ENCODE data around the gene TSPEAR.
"Not testable (repeated sequence)": the region's sequence is repeated elsewhere in the genome, so short reads cannot be mapped to it uniquely, and the experiment has no call there.

TSPEAR gene

GRCh38 chr21:44650973-44651675 lies 60.2 kb downstream of the TSPEAR start:
- no peak for DNase-seq (ENCODE audit: low spot score)

- DNase-seq (ENCODE audit: low spot score) = no peak
Measured at GRCh38 chr21:44650265-44650972, 61.0 kb downstream of the TSPEAR start.

GRCh38 chr21:44649521-44650100 lies 61.8 kb downstream of the TSPEAR start:
- DNase-seq (ENCODE audit: low spot score) = no peak

- no peak for DNase-seq (ENCODE audit: low spot score)
Measured at GRCh38 chr21:44648557-44649311, 62.6 kb downstream of the TSPEAR start.

GRCh38 chr21:44647222-44647552 lies 64.2 kb downstream of the TSPEAR start:
- no peak for DNase-seq (ENCODE audit: low spot score)

- not testable (repeated sequence) for DNase-seq (ENCODE audit: low spot score)
Measured at GRCh38 chr21:44646366-44647221, 64.8 kb downstream of the TSPEAR start, which contains the start of gene KRTAP10-11. TSS of gene KRTAP10-11 (plus strand) at chr21:44646414. CDS start at chr21:44646459, 45 bp downstream.

- no peak for DNase-seq (ENCODE audit: low spot score)
Measured at GRCh38 chr21:44644878-44645277, 66.5 kb downstream of the TSPEAR start.

- no peak for DNase-seq (ENCODE audit: low spot score)
Measured at GRCh38 chr21:44643741-44644310, 67.5 kb downstream of the TSPEAR start.

- no peak for DNase-seq (ENCODE audit: low spot score)
Measured at GRCh38 chr21:44640761-44641160, 70.6 kb downstream of the TSPEAR start.

GRCh38 chr21:44639331-44639655 lies 72.1 kb downstream of the TSPEAR start:
- no peak for DNase-seq (ENCODE audit: low spot score)

GRCh38 chr21:44638506-44639330 lies 72.7 kb downstream of the TSPEAR start:
- DNase-seq (ENCODE audit: low spot score) = not testable (repeated sequence)

GRCh38 chr21:44637851-44638348 lies 73.5 kb downstream of the TSPEAR start:
- DNase-seq (ENCODE audit: low spot score) = not testable (repeated sequence)

GRCh38 chr21:44637018-44637850 lies 74.1 kb downstream of the TSPEAR start, which contains the start of gene KRTAP10-10:
TSS of gene KRTAP10-10 (plus strand) at chr21:44637356. CDS start at chr21:44637418, 62 bp downstream.
- peak; percentile 18 for DNase-seq (ENCODE audit: low spot score)

GRCh38 chr21:44636209-44637017 lies 75.0 kb downstream of the TSPEAR start:
- no peak for DNase-seq (ENCODE audit: low spot score)

GRCh38 chr21:44632067-44632466 lies 79.3 kb downstream of the TSPEAR start:
- no peak for DNase-seq (ENCODE audit: low spot score)

GRCh38 chr21:44630440-44630839 lies 80.9 kb downstream of the TSPEAR start:
- no peak for DNase-seq (ENCODE audit: low spot score)

- no peak for DNase-seq (ENCODE audit: low spot score)
Measured at GRCh38 chr21:44628707-44629391, 82.5 kb downstream of the TSPEAR start.

- DNase-seq (ENCODE audit: low spot score) = not testable (repeated sequence)
Measured at GRCh38 chr21:44627831-44628233, 83.5 kb downstream of the TSPEAR start.

All from Ammon's horn (tissue), 1 donor.